Osteoblast (primary cell): ENCODE results near the gene P3H2. TPM values are rescaled to one million over a fixed set of nuclear protein-coding genes. Genes with fewer than 3 reads are reported as not detected.
A peak's percentile ranks its signal among the peaks of the same experiment; 100 is the strongest.

Experiments used
- DNase-seq: peaks from one replicate; pipeline ENCODE4 v3.0.0; 2011; ENCODE audit warnings: low spot score, mixed read lengths; ENCODE audit not compliant: insufficient read length; ENCODE audit errors: missing footprints
- H2AFZ ChIP-seq: 2 replicates; pipeline ENCODE4 v1.6.0; 2011; ENCODE audit warnings: mild to moderate bottlenecking, low read length
- H3K27ac ChIP-seq: 2 replicates; pipeline ENCODE4 v1.5.1; 2011; ENCODE audit warnings: mild to moderate bottlenecking, low read depth, low read length, moderate library complexity
- H3K27me3 ChIP-seq: 2 replicates; pipeline ENCODE4 v1.6.0; 2012; ENCODE audit warnings: mild to moderate bottlenecking, control low read depth, inconsistent platforms, low read length, moderate library complexity; ENCODE audit not compliant: insufficient read depth
- H3K36me3 ChIP-seq: 2 replicates; pipeline ENCODE4 v1.5.1; 2011; ENCODE audit warnings: mild to moderate bottlenecking, low read length, control low read depth, moderate library complexity; ENCODE audit not compliant: insufficient read depth
- H3K4me1 ChIP-seq: 2 replicates; pipeline ENCODE4 v1.5.1; 2011; ENCODE audit warnings: mild to moderate bottlenecking, low read length, control low read depth, moderate library complexity; ENCODE audit not compliant: insufficient read depth
- H3K4me2 ChIP-seq: 2 replicates; pipeline ENCODE4 v1.6.0; 2011; ENCODE audit warnings: mild to moderate bottlenecking, low read length; ENCODE audit not compliant: insufficient read depth
- H3K4me3 ChIP-seq: fragments of 200-600 bp; sonication (generic); 3 replicates; pipeline ENCODE4 v1.5.1; 2012; ENCODE audit warnings: mild to moderate bottlenecking, low read length, inconsistent platforms; ENCODE audit not compliant: insufficient read depth
- H3K79me2 ChIP-seq: 2 replicates; pipeline ENCODE4 v1.6.0; 2012; ENCODE audit warnings: mild to moderate bottlenecking, low read length, control low read depth, inconsistent platforms; ENCODE audit not compliant: insufficient read depth
- H3K9me3 ChIP-seq: 2 replicates; pipeline ENCODE4 v1.5.1; 2011; ENCODE audit warnings: low read depth, low read length, control low read depth
- H4K20me1 ChIP-seq: 2 replicates; pipeline ENCODE4 v1.6.0; 2012; ENCODE audit warnings: mild to moderate bottlenecking, low read length, control low read depth; ENCODE audit not compliant: insufficient read depth
- CTCF ChIP-seq: IDR thresholded peaks from 2 replicates; pipeline ENCODE4 v1.5.1; 2011; ENCODE audit warnings: mild to moderate bottlenecking, low read depth, low read length, moderate library complexity; ENCODE audit errors: extremely low read depth
- total RNA-seq: library from RNA; depleted of rRNA; stranded (reverse); fragments of >200 nt; gene quantifications from 2 replicates; pipeline ENCODE4 v1.2.3, GENCODE V29; 2012

Gene P3H2
- total RNA-seq, 1 donor = 13.4 TPM

GRCh38 chr3:189988854-189989253 is 131.8 kb downstream of the P3H2 start:
- Histone ChIP-seq H3K27ac (no peak overlapping the region), H3K4me1 (no peaks in the 10 kb centered on the region), H3K27me3 (no peaks in the 10 kb centered on the region), H3K79me2 (no peaks in the 10 kb centered on the region), H4K20me1 (no peaks in the 10 kb centered on the region), H3K4me2 (no peak overlapping the region), H3K4me3 (no peak overlapping the region), H3K9me3 (no peaks in the 10 kb centered on the region), H3K36me3 (no peaks in the 10 kb centered on the region), H2AFZ (no peak overlapping the region)
- TF ChIP-seq CTCF = no peak
- no peak for DNase-seq

GRCh38 chr3:189988322-189988721 is 132.4 kb downstream of the P3H2 start:
- no peaks in the 10 kb centered on the region for H4K20me1 ChIP-seq
- H3K4me1 ChIP-seq = no peaks in the 10 kb centered on the region
- H3K27me3 ChIP-seq = no peaks in the 10 kb centered on the region
- no peaks in the 10 kb centered on the region for H3K36me3 ChIP-seq
- no peaks in the 10 kb centered on the region for H3K79me2 ChIP-seq
- no peaks in the 10 kb centered on the region for H3K9me3 ChIP-seq
- no peak overlapping the region for H3K4me2 ChIP-seq
- no peak for TF ChIP-seq CTCF
- no peak overlapping the region for H2AFZ ChIP-seq
- no peak for DNase-seq
- no peak overlapping the region for H3K4me3 ChIP-seq
- no peak overlapping the region for H3K27ac ChIP-seq

- H3K36me3 ChIP-seq = no peaks in the 10 kb centered on the region
- peak; percentile 46 for DNase-seq
- H3K27me3 ChIP-seq = no peaks in the 10 kb centered on the region
- H3K4me2 ChIP-seq = no peak overlapping the region
- no peak overlapping the region for H3K4me3 ChIP-seq
- no peak overlapping the region for H3K27ac ChIP-seq
- H3K4me1 ChIP-seq = peaks cover 19% of the 10 kb centered on the region
- H2AFZ ChIP-seq = no peak overlapping the region
- no peaks in the 10 kb centered on the region for H3K9me3 ChIP-seq
- TF ChIP-seq CTCF = no peak
- H4K20me1 ChIP-seq = no peaks in the 10 kb centered on the region
- H3K79me2 ChIP-seq = no peaks in the 10 kb centered on the region
Measured at GRCh38 chr3:189985948-189986347, 134.7 kb downstream of the P3H2 start.

- peaks cover 23% of the 10 kb centered on the region for H3K4me1 ChIP-seq
- H3K79me2 ChIP-seq = no peaks in the 10 kb centered on the region
- H3K4me2 ChIP-seq = no peak overlapping the region
- no peak overlapping the region for H3K4me3 ChIP-seq
- H2AFZ ChIP-seq = no peak overlapping the region
- TF ChIP-seq CTCF = no peak
- no peaks in the 10 kb centered on the region for H3K9me3 ChIP-seq
- no peaks in the 10 kb centered on the region for H4K20me1 ChIP-seq
- no peaks in the 10 kb centered on the region for H3K27me3 ChIP-seq
- no peak overlapping the region for H3K27ac ChIP-seq
- no peaks in the 10 kb centered on the region for H3K36me3 ChIP-seq
- DNase-seq = no peak
Measured at GRCh38 chr3:189983612-189984011, 137.1 kb downstream of the P3H2 start.
